ENCODE data around the gene ZNF837.

ZNF837 gene

GRCh38 chr19:58400316-58400915 lies 19.6 kb upstream of the ZNF837 start:
- peaks cover 29% of the 10 kb centered on the region for H3K27me3 Mint-ChIP-seq
- H3K9me3 Mint-ChIP-seq = no peaks in the 10 kb centered on the region
- peak overlapping the region; percentile 92 for H3K4me3 Mint-ChIP-seq
- H3K4me1 Mint-ChIP-seq = peaks cover 21% of the 10 kb centered on the region
- H3K27ac Mint-ChIP-seq = peak overlapping the region; percentile 78
- ATAC-seq = no peak
- H3K36me3 Mint-ChIP-seq = peaks cover 7% of the 10 kb centered on the region

GRCh38 chr19:58399903-58400302 lies 19.1 kb upstream of the ZNF837 start:
- Mint-ChIP-seq H3K27me3 (peaks cover 31% of the 10 kb centered on the region), H3K4me3 (no peak overlapping the region)

GRCh38 chr19:58398545-58398944 lies 17.7 kb upstream of the ZNF837 start:
- ATAC-seq = no peak
- Mint-ChIP-seq H3K27me3 (peaks cover 31% of the 10 kb centered on the region), H3K4me3 (no peak overlapping the region), H3K27ac (no peak overlapping the region), H3K36me3 (peaks cover 23% of the 10 kb centered on the region), H3K9me3 (no peaks in the 10 kb centered on the region), H3K4me1 (peaks cover 27% of the 10 kb centered on the region)

More at GRCh38 chr19:58399903-58400302, 19.1 kb upstream of the ZNF837 start:
- Mint-ChIP-seq H3K4me1 (peaks cover 21% of the 10 kb centered on the region), H3K36me3 (peaks cover 9% of the 10 kb centered on the region), H3K27ac (no peak overlapping the region), H3K9me3 (no peaks in the 10 kb centered on the region)
- ATAC-seq = no peak

GRCh38 chr19:58398087-58398486 lies 17.3 kb upstream of the ZNF837 start:
- peaks cover 28% of the 10 kb centered on the region for H3K36me3 Mint-ChIP-seq
- H3K4me3 Mint-ChIP-seq = no peak overlapping the region
- H3K9me3 Mint-ChIP-seq = no peaks in the 10 kb centered on the region
- peaks cover 31% of the 10 kb centered on the region for H3K27me3 Mint-ChIP-seq
- H3K27ac Mint-ChIP-seq = no peak overlapping the region
- ATAC-seq = no peak
- peaks cover 27% of the 10 kb centered on the region for H3K4me1 Mint-ChIP-seq

GRCh38 chr19:58397533-58398037 lies 16.8 kb upstream of the ZNF837 start:
- peaks cover 27% of the 10 kb centered on the region for H3K4me1 Mint-ChIP-seq
- H3K9me3 Mint-ChIP-seq = no peaks in the 10 kb centered on the region
- no peak overlapping the region for H3K4me3 Mint-ChIP-seq
- H3K27me3 Mint-ChIP-seq = peaks cover 31% of the 10 kb centered on the region
- peaks cover 33% of the 10 kb centered on the region for H3K36me3 Mint-ChIP-seq
- ATAC-seq = no peak
- no peak overlapping the region for H3K27ac Mint-ChIP-seq

- no peak overlapping the region for H3K27ac Mint-ChIP-seq
- H3K27me3 Mint-ChIP-seq = peaks cover 31% of the 10 kb centered on the region
- no peak overlapping the region for H3K4me3 Mint-ChIP-seq
- H3K36me3 Mint-ChIP-seq = peaks cover 37% of the 10 kb centered on the region
- H3K9me3 Mint-ChIP-seq = no peaks in the 10 kb centered on the region
- peaks cover 27% of the 10 kb centered on the region for H3K4me1 Mint-ChIP-seq
- no peak for ATAC-seq
These were observed 16.1 kb upstream of the ZNF837 start for GRCh38 chr19:58396691-58397532.

- H3K4me1 Mint-ChIP-seq = peaks cover 22% of the 10 kb centered on the region
- no peak overlapping the region for H3K27ac Mint-ChIP-seq
- H3K9me3 Mint-ChIP-seq = no peaks in the 10 kb centered on the region
- no peak overlapping the region for H3K4me3 Mint-ChIP-seq
- H3K27me3 Mint-ChIP-seq = peaks cover 31% of the 10 kb centered on the region
- peaks cover 39% of the 10 kb centered on the region for H3K36me3 Mint-ChIP-seq
- ATAC-seq = no peak
These were observed 15.3 kb upstream of the ZNF837 start for GRCh38 chr19:58395979-58396627.

- ATAC-seq = peak; percentile 40
- Mint-ChIP-seq H3K36me3 (peaks cover 45% of the 10 kb centered on the region), H3K27ac (no peak within 1 kb of the TSS), H3K4me1 (peaks cover 20% of the 10 kb centered on the region), H3K4me3 (no peak within 1 kb of the TSS), H3K9me3 (no peaks in the 10 kb centered on the region), H3K27me3 (peaks cover 31% of the 10 kb centered on the region)
These were observed 14.6 kb upstream of the ZNF837 start, which contains the start of gene RNF225 for GRCh38 chr19:58395220-58395978. TSS of gene RNF225 (plus strand) at chr19:58395656. CDS start at chr19:58396090, 434 bp downstream.

- Mint-ChIP-seq H3K4me1 (peaks cover 18% of the 10 kb centered on the region), H3K36me3 (peaks cover 45% of the 10 kb centered on the region), H3K27me3 (peaks cover 31% of the 10 kb centered on the region), H3K9me3 (no peaks in the 10 kb centered on the region), H3K27ac (no peak overlapping the region), H3K4me3 (no peak overlapping the region)
- ATAC-seq = no peak
These were observed 14.0 kb upstream of the ZNF837 start for GRCh38 chr19:58394821-58395219.

- Mint-ChIP-seq H3K4me3 (no peak overlapping the region), H3K36me3 (peaks cover 53% of the 10 kb centered on the region), H3K27ac (no peak overlapping the region), H3K4me1 (peaks cover 26% of the 10 kb centered on the region), H3K9me3 (no peaks in the 10 kb centered on the region), H3K27me3 (peaks cover 31% of the 10 kb centered on the region)
- no peak for ATAC-seq
These were observed 12.8 kb upstream of the ZNF837 start for GRCh38 chr19:58393725-58394033.

GRCh38 chr19:58392945-58393724 lies 12.3 kb upstream of the ZNF837 start:
- Mint-ChIP-seq H3K27ac (no peak overlapping the region), H3K27me3 (peaks cover 27% of the 10 kb centered on the region), H3K4me3 (no peak overlapping the region), H3K4me1 (peaks cover 31% of the 10 kb centered on the region), H3K36me3 (peaks cover 58% of the 10 kb centered on the region), H3K9me3 (no peaks in the 10 kb centered on the region)
- ATAC-seq = no peak

GRCh38 chr19:58388175-58388526 lies 7.3 kb upstream of the ZNF837 start:
- no peak for ATAC-seq
- H3K9me3 Mint-ChIP-seq = no peaks in the 10 kb centered on the region
- H3K4me1 Mint-ChIP-seq = peaks cover 37% of the 10 kb centered on the region
- H3K27me3 Mint-ChIP-seq = no peaks in the 10 kb centered on the region
- peaks cover 36% of the 10 kb centered on the region for H3K36me3 Mint-ChIP-seq
- H3K27ac Mint-ChIP-seq = peak overlapping the region; percentile 97
- peak overlapping the region; percentile 92 for H3K4me3 Mint-ChIP-seq

- Mint-ChIP-seq H3K4me3 (peak overlapping the region; percentile 92), H3K36me3 (peaks cover 30% of the 10 kb centered on the region), H3K4me1 (peaks cover 41% of the 10 kb centered on the region), H3K9me3 (no peaks in the 10 kb centered on the region), H3K27ac (peak overlapping the region; percentile 97), H3K27me3 (no peaks in the 10 kb centered on the region)
- no peak for ATAC-seq
These were observed 6.7 kb upstream of the ZNF837 start for GRCh38 chr19:58387338-58388174.

All from stimulated activated memory B cell treated with anti-CD40 and anti-IgM and Interleukin-4, amounts not matched to agents 10 μg/mL and 1 μg/mL and 100 μg/mL, for 72 hours (primary cell).